ENCODE data around the gene ZBTB7B. TPM values are rescaled to one million over a fixed set of nuclear protein-coding genes. Genes with fewer than 3 reads are reported as not detected.

The ZBTB7B gene
- total RNA-seq, 1 donor from 2014 or later, result 80.4 TPM

DNA sequence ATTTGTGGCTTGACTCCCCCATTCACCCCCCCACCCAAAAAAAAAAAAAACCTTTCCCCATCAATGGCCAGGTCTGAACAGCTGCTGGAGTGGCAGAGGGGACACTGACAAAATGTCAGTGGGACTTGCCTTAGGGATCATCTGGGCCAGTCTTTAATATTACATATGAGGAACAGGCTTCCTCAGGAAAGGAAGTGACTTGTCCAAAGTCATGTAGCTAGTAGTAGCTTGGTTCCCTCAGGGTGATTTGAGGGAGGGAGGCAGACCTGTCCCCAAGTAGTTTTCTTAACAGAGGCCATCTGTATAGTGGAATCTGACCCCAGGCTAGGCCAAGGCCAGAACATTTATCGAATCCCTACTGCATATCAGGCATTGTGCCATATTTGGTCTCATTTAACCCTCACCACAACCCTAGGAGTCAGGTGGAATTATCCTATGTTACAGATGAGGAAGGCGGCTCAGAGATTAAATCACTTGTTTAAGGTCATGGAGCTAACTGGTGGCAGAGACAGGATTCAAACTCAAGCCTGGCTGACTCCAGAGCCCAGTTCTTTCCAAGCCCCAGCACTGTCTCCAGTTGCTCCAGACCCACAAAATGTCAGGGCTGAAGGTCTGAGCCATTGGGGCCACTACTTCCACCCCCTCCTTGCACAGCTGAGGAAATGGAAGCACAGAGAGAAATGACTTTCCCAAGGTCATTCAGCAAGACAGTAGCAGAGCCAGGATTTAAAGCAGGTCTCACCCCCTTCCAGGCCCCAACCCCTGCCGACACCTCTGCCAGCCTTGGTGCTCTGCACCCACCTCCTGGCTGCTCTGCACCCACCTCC lies 10.4 kb downstream of the ZBTB7B start:
- no peak overlapping the region for H3K4me3 ChIP-seq
- peak overlapping the region; percentile 30 for H3K27ac ChIP-seq
- peaks cover 28% of the 10 kb centered on the region for H3K36me3 ChIP-seq
- H3K9me3 ChIP-seq, result no peaks in the 10 kb centered on the region
- H3K27me3 ChIP-seq, result no peaks in the 10 kb centered on the region
- intact Hi-C loops (cut with DNase I), result no loop called here
- ATAC-seq (no peak), DNase-seq (no peak)
- TF ChIP-seq, protein P1, sequence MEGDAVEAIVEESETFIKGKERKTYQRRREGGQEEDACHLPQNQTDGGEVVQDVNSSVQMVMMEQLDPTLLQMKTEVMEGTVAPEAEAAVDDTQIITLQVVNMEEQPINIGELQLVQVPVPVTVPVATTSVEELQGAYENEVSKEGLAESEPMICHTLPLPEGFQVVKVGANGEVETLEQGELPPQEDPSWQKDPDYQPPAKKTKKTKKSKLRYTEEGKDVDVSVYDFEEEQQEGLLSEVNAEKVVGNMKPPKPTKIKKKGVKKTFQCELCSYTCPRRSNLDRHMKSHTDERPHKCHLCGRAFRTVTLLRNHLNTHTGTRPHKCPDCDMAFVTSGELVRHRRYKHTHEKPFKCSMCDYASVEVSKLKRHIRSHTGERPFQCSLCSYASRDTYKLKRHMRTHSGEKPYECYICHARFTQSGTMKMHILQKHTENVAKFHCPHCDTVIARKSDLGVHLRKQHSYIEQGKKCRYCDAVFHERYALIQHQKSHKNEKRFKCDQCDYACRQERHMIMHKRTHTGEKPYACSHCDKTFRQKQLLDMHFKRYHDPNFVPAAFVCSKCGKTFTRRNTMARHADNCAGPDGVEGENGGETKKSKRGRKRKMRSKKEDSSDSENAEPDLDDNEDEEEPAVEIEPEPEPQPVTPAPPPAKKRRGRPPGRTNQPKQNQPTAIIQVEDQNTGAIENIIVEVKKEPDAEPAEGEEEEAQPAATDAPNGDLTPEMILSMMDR (IDR thresholded peaks at IDR 0.05), result no peak
- peaks cover 65% of the 10 kb centered on the region for H3K4me1 ChIP-seq

- no peak for ATAC-seq
- H3K4me1 ChIP-seq, result peaks cover 65% of the 10 kb centered on the region
- TF ChIP-seq, protein P1 (IDR thresholded peaks at IDR 0.05), result no peak
- DNase-seq, result no peak
- no peak overlapping the region for H3K27ac ChIP-seq
- H3K27me3 ChIP-seq, result no peaks in the 10 kb centered on the region
- H3K9me3 ChIP-seq, result no peaks in the 10 kb centered on the region
- intact Hi-C loops (cut with DNase I), result no loop called here
- peaks cover 28% of the 10 kb centered on the region for H3K36me3 ChIP-seq
- H3K4me3 ChIP-seq, result no peak overlapping the region
Observed at GRCh38 chr1:155013632-155014031, 11.0 kb downstream of the ZBTB7B start.

DNA sequence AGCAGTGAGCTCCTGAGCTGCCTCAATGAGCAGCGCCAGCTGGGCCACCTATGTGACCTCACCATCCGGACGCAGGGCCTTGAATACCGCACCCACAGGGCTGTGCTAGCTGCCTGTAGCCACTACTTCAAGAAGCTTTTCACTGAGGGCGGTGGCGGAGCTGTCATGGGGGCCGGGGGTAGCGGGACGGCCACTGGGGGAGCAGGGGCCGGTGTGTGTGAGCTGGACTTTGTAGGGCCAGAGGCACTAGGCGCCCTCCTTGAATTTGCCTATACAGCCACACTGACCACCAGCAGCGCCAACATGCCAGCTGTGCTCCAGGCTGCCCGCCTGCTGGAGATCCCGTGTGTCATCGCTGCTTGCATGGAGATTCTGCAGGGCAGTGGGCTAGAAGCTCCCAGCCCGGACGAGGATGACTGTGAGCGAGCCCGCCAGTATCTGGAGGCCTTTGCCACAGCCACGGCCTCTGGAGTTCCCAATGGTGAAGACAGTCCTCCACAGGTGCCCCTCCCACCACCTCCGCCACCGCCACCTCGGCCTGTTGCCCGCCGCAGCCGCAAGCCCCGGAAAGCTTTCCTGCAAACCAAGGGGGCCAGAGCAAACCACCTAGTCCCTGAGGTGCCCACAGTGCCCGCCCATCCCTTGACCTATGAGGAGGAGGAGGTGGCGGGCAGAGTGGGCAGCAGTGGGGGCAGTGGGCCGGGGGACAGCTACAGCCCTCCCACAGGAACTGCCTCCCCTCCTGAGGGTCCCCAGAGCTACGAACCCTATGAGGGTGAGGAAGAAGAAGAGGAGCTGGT lies 12.3 kb downstream of the ZBTB7B start:
- no peak overlapping the region for H3K4me3 ChIP-seq
- no peaks in the 10 kb centered on the region for H3K9me3 ChIP-seq
- peaks cover 64% of the 10 kb centered on the region for H3K4me1 ChIP-seq
- intact Hi-C loops (cut with DNase I), result no loop called here
- ATAC-seq (no peak), DNase-seq (no peak)
- no peak overlapping the region for H3K27ac ChIP-seq
- TF ChIP-seq, protein P1 (IDR thresholded peaks at IDR 0.05), result no peak
- peaks cover 28% of the 10 kb centered on the region for H3K36me3 ChIP-seq
- no peaks in the 10 kb centered on the region for H3K27me3 ChIP-seq

DNA sequence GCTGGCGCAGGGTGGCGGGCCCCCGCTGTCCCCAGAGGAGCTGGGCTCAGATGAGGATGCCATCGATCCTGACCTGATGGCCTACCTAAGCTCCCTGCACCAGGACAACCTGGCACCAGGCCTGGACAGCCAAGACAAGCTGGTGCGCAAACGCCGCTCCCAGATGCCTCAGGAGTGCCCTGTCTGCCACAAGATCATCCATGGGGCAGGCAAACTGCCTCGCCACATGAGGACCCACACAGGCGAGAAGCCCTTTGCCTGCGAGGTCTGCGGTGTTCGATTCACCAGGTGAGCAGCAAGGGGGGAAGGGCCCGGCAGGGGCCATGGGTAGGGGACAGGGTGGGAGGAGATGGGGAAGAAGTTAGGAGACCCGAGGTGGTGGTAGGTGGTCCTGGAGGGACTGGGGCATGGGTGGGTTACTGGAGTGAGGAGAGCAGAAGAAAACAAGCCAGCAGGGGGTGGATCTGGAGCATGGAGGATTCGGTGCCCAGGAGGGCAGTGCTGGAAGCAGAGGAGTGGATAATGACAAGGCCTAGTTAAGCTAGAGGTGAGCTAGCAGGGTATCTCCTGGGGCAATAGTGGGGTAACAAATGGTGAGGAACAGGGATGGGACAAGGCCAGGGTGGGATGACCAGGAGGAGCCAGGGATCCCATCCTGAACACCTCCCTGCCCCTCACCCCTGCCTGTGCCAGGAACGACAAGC lies 13.1 kb downstream of the ZBTB7B start:
- ATAC-seq (no peak), DNase-seq (no peak)
- TF ChIP-seq, protein P1 (IDR thresholded peaks at IDR 0.05), result no peak
- peaks cover 28% of the 10 kb centered on the region for H3K36me3 ChIP-seq
- H3K27ac ChIP-seq, result no peak overlapping the region
- no peak overlapping the region for H3K4me3 ChIP-seq
- H3K27me3 ChIP-seq, result no peaks in the 10 kb centered on the region
- H3K9me3 ChIP-seq, result no peaks in the 10 kb centered on the region
- H3K4me1 ChIP-seq, result peaks cover 57% of the 10 kb centered on the region
- intact Hi-C loops (cut with DNase I), result no loop called here

GRCh38 chr1:155016231-155016831 lies 13.7 kb downstream of the ZBTB7B start:
- peaks cover 28% of the 10 kb centered on the region for H3K36me3 ChIP-seq
- no peak for DNase-seq
- H3K27ac ChIP-seq, result peak overlapping the region; percentile 76
- no peak overlapping the region for H3K4me3 ChIP-seq
- no peaks in the 10 kb centered on the region for H3K9me3 ChIP-seq
- TF ChIP-seq, protein P1 (IDR thresholded peaks at IDR 0.05), result no peak
- ATAC-seq, result no peak
- peaks cover 50% of the 10 kb centered on the region for H3K4me1 ChIP-seq
- intact Hi-C loops (cut with DNase I), result no loop called here
- H3K27me3 ChIP-seq, result no peaks in the 10 kb centered on the region
